Vagina (tissue), 2 donors: Measurements from ENCODE around the gene TSR1. TPM values are rescaled to one million over a fixed set of nuclear protein-coding genes. Genes with fewer than 3 reads are reported as not detected.

Experiments
- DNase-seq, 2 donors: peaks; one replicate each; pipeline ENCODE4 v3.0.0-alpha.2; 2017; ENCODE audit errors: extremely low spot score in 2 of 2
- H3K27ac ChIP-seq: fragments of 200-600 bp; sonication (generic); one replicate; pipeline ENCODE4 v1.5.1; 2019
- H3K27me3 ChIP-seq: fragments of 200-600 bp; sonication (generic); one replicate; pipeline ENCODE4 v1.5.1; 2019
- H3K36me3 ChIP-seq, 2 donors: fragments of 200-600 bp; sonication (generic); one replicate each; pipeline ENCODE4 v1.5.1; 2017 to 2019
- H3K4me1 ChIP-seq: fragments of 200-600 bp; sonication (generic); one replicate; pipeline ENCODE4 v1.5.1; 2019
- H3K4me3 ChIP-seq, 2 donors: fragments of 200-600 bp; sonication (generic); 1 replicate in 1 of 2; 2 replicates in 1 of 2; pipeline ENCODE4 v1.5.1; 2016 to 2019
- H3K9me3 ChIP-seq: fragments of 200-600 bp; sonication (generic); one replicate; pipeline ENCODE4 v1.5.1; 2019
- CTCF ChIP-seq, 3 experiments: fragments of 450-650 bp in 2 of 3; fragments of 200-600 bp in 1 of 3; sonication (generic) in 1 of 3; IDR thresholded peaks; one replicate each; pipeline ENCODE4 v1.5.1; 2017 to 2019; ENCODE audit warnings: antibody characterized with exemption in 3 of 3, mild to moderate bottlenecking in 2 of 3, moderate library complexity in 2 of 3
- POLR2A ChIP-seq, 2 donors: fragments of 450-650 bp; IDR thresholded peaks; one replicate each; pipeline ENCODE4 v1.6.1; 2017; ENCODE audit warnings: antibody characterized with exemption in 2 of 2, mild to moderate bottlenecking in 2 of 2, moderate library complexity in 2 of 2
- POLR2AphosphoS5 ChIP-seq, 2 donors: sonication (generic); formaldehyde crosslinking; IDR thresholded peaks; one replicate each; pipeline ENCODE4 v1.9.0; 2017; ENCODE audit warnings: antibody characterized with exemption in 2 of 2, mild to moderate bottlenecking in 2 of 2, low read depth in 1 of 2; ENCODE audit not compliant: insufficient read depth in 1 of 2
- intact Hi-C: fragments of 100-400 bp; cut with DNase I; formaldehyde crosslinking; loops from one replicate; pipeline ENCODE4 v1.15.1; 2023
- total RNA-seq: library from RNA; depleted of rRNA; stranded (reverse); fragments of >200 nt; gene quantifications from one replicate; pipeline ENCODE4 v1.2.3, GENCODE V29; 2016

The TSR1 gene
- total RNA-seq, 1 donor from 2014 or later, result 17.7 TPM

GRCh38 chr17:2364763-2365116, 28.5 kb upstream of the TSR1 start:
- intact Hi-C loops, result no loop called here
- Histone ChIP-seq H3K27ac (no peak overlapping the region), H3K27me3 (no peaks in the 10 kb centered on the region), H3K36me3 (peaks cover 0 to 23% of the 10 kb centered on the region in 2 donors), H3K9me3 (no peaks in the 10 kb centered on the region), H3K4me3 (no peak overlapping the region), H3K4me1 (no peaks in the 10 kb centered on the region)
- no peak for TF ChIP-seq POLR2AphosphoS5 (IDR thresholded peaks at IDR 0.05; ENCODE audit: insufficient read depth in 1 of 2, low read depth in 1 of 2)
- TF ChIP-seq CTCF (IDR thresholded peaks at IDR 0.05), result no peak
- TF ChIP-seq POLR2A (IDR thresholded peaks at IDR 0.05), result no peak
- DNase-seq, result no peak

GRCh38 chr17:2363851-2364762, 27.9 kb upstream of the TSR1 start:
- no peaks in the 10 kb centered on the region for H3K27me3 ChIP-seq
- no peak for DNase-seq
- no peak for TF ChIP-seq CTCF (IDR thresholded peaks at IDR 0.05)
- no peak for TF ChIP-seq POLR2AphosphoS5 (IDR thresholded peaks at IDR 0.05; ENCODE audit: insufficient read depth in 1 of 2, low read depth in 1 of 2)
- no peak for TF ChIP-seq POLR2A (IDR thresholded peaks at IDR 0.05)
- no peaks in the 10 kb centered on the region for H3K9me3 ChIP-seq
- H3K27ac ChIP-seq, result no peak overlapping the region
- H3K4me1 ChIP-seq, result peaks cover 2% of the 10 kb centered on the region
- intact Hi-C loops, result no loop called here
- no peak overlapping the region for H3K4me3 ChIP-seq
- peaks cover 0 to 23% of the 10 kb centered on the region in 2 donors for H3K36me3 ChIP-seq

GRCh38 chr17:2363318-2363717, 27.1 kb upstream of the TSR1 start:
- no peaks in the 10 kb centered on the region for H3K27me3 ChIP-seq
- DNase-seq, result no peak
- intact Hi-C loops, result no loop called here
- peaks cover 6% of the 10 kb centered on the region for H3K4me1 ChIP-seq
- no peak overlapping the region for H3K4me3 ChIP-seq
- peaks cover 0 to 23% of the 10 kb centered on the region in 2 donors for H3K36me3 ChIP-seq
- TF ChIP-seq CTCF (IDR thresholded peaks at IDR 0.05) (no peak), POLR2AphosphoS5 (IDR thresholded peaks at IDR 0.05; ENCODE audit: insufficient read depth in 1 of 2, low read depth in 1 of 2) (no peak), POLR2A (IDR thresholded peaks at IDR 0.05) (no peak)
- no peak overlapping the region for H3K27ac ChIP-seq
- no peaks in the 10 kb centered on the region for H3K9me3 ChIP-seq

GRCh38 chr17:2362881-2363280, 26.6 kb upstream of the TSR1 start:
- peaks cover 6% of the 10 kb centered on the region for H3K4me1 ChIP-seq

More at GRCh38 chr17:2362881-2363280, 26.6 kb upstream of the TSR1 start:
- intact Hi-C loops, result no loop called here
- Histone ChIP-seq H3K27me3 (no peaks in the 10 kb centered on the region), H3K9me3 (no peaks in the 10 kb centered on the region), H3K27ac (no peak overlapping the region), H3K36me3 (peaks cover 0 to 23% of the 10 kb centered on the region in 2 donors), H3K4me3 (no peak overlapping the region)
- no peak for DNase-seq
- TF ChIP-seq POLR2AphosphoS5 (IDR thresholded peaks at IDR 0.05; ENCODE audit: insufficient read depth in 1 of 2, low read depth in 1 of 2) (no peak), CTCF (IDR thresholded peaks at IDR 0.05) (no peak), POLR2A (IDR thresholded peaks at IDR 0.05) (no peak)
